ENCODE measurements around the gene NYAP2. TPM values are rescaled to one million over a fixed set of nuclear protein-coding genes. Genes with fewer than 3 reads are reported as not detected.

The NYAP2 gene
- total and polyA plus RNA-seq, 7 donors = 0.03 to 0.36 TPM; not detected in 5

DNA sequence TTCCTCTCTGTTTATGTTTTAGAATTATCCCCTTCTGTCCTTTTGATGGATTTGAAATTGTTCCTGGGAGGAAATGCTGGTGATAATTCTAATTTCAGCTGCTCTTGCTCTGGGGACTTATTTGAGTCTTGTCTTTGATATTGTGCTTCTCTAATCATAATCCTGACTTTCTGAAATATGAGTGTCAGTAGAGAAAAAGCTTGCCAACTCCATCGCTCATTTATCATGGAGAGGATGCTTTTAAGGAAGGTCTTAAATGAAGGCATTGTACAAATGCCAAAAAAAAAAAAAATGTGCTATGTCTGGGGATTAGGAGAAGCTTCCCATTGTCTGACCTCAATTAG is 159.5 kb downstream of the NYAP2 start:
- no peak overlapping the region for H3K4me3 ChIP-seq
- no peaks in the 10 kb centered on the region for H3K9me3 ChIP-seq
- intact Hi-C loops (cut with DNase I) = no loop called here
- no peak for DNase-seq
- H3K4me1 ChIP-seq = no peaks in the 10 kb centered on the region
- WGBS, 2 donors = 81 to 82% methylated on average over 1 of the region's 1 CpG
- H3K36me3 ChIP-seq = no peaks in the 10 kb centered on the region
- H3K27me3 ChIP-seq = no peaks in the 10 kb centered on the region
- H3K27ac ChIP-seq = no peak overlapping the region
- TF ChIP-seq POLR2AphosphoS5 (IDR thresholded peaks at IDR 0.05) = no peak
- TF ChIP-seq POLR2A (IDR thresholded peaks at IDR 0.05) = no peak
- TF ChIP-seq EP300 (IDR thresholded peaks at IDR 0.05) = no peak
- TF ChIP-seq, protein P1, sequence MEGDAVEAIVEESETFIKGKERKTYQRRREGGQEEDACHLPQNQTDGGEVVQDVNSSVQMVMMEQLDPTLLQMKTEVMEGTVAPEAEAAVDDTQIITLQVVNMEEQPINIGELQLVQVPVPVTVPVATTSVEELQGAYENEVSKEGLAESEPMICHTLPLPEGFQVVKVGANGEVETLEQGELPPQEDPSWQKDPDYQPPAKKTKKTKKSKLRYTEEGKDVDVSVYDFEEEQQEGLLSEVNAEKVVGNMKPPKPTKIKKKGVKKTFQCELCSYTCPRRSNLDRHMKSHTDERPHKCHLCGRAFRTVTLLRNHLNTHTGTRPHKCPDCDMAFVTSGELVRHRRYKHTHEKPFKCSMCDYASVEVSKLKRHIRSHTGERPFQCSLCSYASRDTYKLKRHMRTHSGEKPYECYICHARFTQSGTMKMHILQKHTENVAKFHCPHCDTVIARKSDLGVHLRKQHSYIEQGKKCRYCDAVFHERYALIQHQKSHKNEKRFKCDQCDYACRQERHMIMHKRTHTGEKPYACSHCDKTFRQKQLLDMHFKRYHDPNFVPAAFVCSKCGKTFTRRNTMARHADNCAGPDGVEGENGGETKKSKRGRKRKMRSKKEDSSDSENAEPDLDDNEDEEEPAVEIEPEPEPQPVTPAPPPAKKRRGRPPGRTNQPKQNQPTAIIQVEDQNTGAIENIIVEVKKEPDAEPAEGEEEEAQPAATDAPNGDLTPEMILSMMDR (IDR thresholded peaks at IDR 0.05) = no peak

DNA sequence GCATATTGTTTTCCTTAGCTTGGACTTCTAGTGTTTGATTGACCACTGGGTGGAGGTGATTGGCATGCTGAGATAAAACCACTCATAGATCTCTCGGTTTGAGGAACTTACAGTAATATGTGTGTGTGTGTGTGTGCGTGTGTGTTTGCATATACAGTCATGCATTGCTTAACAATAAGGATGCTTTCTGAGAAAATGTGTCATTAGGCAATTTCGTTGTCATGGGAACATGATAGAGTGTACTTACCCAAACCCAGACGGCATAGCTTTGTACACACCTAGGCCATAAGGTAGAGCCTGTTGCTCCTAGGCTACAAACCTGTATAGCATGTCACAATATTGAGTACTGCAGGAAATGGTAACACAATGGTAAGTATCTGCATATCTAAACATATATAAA is 167.3 kb downstream of the NYAP2 start:
- no peak overlapping the region for H3K4me3 ChIP-seq
- TF ChIP-seq EP300 (IDR thresholded peaks at IDR 0.05) = no peak
- no peak for TF ChIP-seq POLR2A (IDR thresholded peaks at IDR 0.05)
- no peak for TF ChIP-seq POLR2AphosphoS5 (IDR thresholded peaks at IDR 0.05)
- TF ChIP-seq, protein P1 (IDR thresholded peaks at IDR 0.05) = no peak
- no peaks in the 10 kb centered on the region for H3K4me1 ChIP-seq
- intact Hi-C loops (cut with DNase I) = no loop called here
- H3K27ac ChIP-seq = no peak overlapping the region
- DNase-seq = no peak
- H3K36me3 ChIP-seq = no peaks in the 10 kb centered on the region
- H3K27me3 ChIP-seq = no peaks in the 10 kb centered on the region
- no peaks in the 10 kb centered on the region for H3K9me3 ChIP-seq
- WGBS, 2 donors = 10 to 50% methylated on average over 4 of the region's 4 CpGs

DNA sequence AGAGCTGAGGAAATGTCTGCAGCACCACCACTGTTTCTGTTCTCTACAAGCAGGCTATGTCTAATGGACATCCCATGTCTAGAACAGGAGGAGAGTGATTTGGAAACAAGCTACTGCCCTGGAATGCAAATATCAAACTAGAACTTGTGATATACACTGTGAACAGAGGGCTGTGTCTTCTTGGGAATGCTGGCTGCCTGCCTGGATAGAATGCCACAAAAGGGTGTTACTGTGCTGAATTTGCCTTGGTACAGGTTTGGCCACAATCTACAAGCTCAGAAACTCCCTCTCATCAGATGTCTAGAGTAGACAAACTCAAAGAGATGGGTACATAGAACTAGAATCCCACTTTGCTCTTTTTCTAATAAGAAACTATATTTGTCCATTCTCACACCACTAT is 170.5 kb downstream of the NYAP2 start:
- Histone ChIP-seq H3K4me3 (no peak overlapping the region), H3K9me3 (no peaks in the 10 kb centered on the region), H3K4me1 (no peaks in the 10 kb centered on the region), H3K27me3 (no peaks in the 10 kb centered on the region), H3K27ac (no peak overlapping the region), H3K36me3 (no peaks in the 10 kb centered on the region)
- DNase-seq = no peak
- intact Hi-C loops (cut with DNase I) = no loop called here
- no peak for TF ChIP-seq POLR2A (IDR thresholded peaks at IDR 0.05)
- TF ChIP-seq, protein P1 (IDR thresholded peaks at IDR 0.05) = no peak
- TF ChIP-seq POLR2AphosphoS5 (IDR thresholded peaks at IDR 0.05) = no peak
- TF ChIP-seq EP300 (IDR thresholded peaks at IDR 0.05) = no peak

DNA sequence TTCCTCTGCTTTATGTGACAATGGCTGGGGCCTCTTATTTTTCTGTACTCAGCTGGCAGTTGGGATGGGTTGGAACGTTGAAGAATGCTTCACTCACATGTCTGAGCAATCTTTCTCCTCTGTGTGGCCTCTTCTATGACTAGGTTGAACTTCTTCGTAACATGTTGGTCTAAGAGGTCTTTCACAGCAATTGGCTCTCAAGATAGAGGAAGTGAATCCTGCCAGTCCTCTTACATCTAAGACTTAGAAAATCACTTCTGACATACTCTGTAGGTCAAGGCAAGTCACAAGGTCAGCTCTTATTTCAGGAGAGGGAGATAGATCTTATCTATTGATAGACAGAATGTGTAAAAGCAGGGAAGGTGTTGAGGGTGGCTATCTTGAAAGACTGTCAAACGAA is 174.1 kb downstream of the NYAP2 start:
- Histone ChIP-seq H3K36me3 (no peaks in the 10 kb centered on the region), H3K4me3 (no peak overlapping the region), H3K4me1 (no peaks in the 10 kb centered on the region), H3K9me3 (no peaks in the 10 kb centered on the region), H3K27me3 (no peaks in the 10 kb centered on the region), H3K27ac (no peak overlapping the region)
- no peak for TF ChIP-seq POLR2AphosphoS5 (IDR thresholded peaks at IDR 0.05)
- TF ChIP-seq, protein P1 (IDR thresholded peaks at IDR 0.05) = no peak
- no peak for TF ChIP-seq POLR2A (IDR thresholded peaks at IDR 0.05)
- TF ChIP-seq EP300 (IDR thresholded peaks at IDR 0.05) = no peak
- WGBS, 2 donors = 57 to 62% methylated on average over 3 of the region's 3 CpGs
- DNase-seq = no peak
- intact Hi-C loops (cut with DNase I) = no loop called here

DNA sequence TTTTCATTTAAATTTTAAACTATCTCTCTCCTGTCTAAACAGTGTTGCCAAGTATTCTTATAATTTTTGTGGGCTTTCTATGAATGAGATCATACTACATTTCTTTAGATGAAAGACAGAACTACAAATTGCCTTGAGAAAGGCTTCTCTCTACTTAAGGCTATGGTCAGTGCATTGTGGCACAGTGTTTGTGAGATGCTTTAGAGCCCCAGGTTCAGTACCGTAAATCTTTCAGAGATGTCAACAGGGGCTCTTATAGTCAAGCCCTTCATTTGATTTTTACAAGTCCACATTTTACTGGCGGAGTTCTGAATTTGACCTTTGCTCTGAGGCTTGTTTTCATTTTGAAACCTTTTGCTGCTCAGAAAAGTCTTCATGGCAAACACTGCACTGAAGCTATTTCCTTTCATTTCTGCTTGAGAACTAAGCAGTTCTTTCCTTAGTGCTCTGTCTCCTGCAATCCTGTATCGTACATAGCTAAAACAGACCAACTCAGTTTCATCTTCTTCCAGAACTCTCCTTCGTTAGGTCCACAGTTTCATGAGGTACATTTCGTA is 175.2 kb downstream of the NYAP2 start:
- no peak for TF ChIP-seq EP300 (IDR thresholded peaks at IDR 0.05)
- TF ChIP-seq, protein P1 (IDR thresholded peaks at IDR 0.05) = no peak
- TF ChIP-seq POLR2A (IDR thresholded peaks at IDR 0.05) = no peak
- no peak for TF ChIP-seq POLR2AphosphoS5 (IDR thresholded peaks at IDR 0.05)
- H3K36me3 ChIP-seq = no peaks in the 10 kb centered on the region
- H3K27ac ChIP-seq = no peak overlapping the region
- H3K4me1 ChIP-seq = no peaks in the 10 kb centered on the region
- H3K9me3 ChIP-seq = no peaks in the 10 kb centered on the region
- H3K27me3 ChIP-seq = no peaks in the 10 kb centered on the region
- no peak overlapping the region for H3K4me3 ChIP-seq
- 35 to 61% methylated on average over 5 of the region's 5 CpGs for WGBS, 2 donors
- DNase-seq = no peak
- intact Hi-C loops (cut with DNase I) = no loop called here
